Retinal pigment epithelial cell (primary cell): ENCODE results near the gene MT1B.
A peak's percentile ranks its signal among the peaks of the same experiment; 100 is the strongest.

Source experiments
- DNase-seq: peaks from one replicate; pipeline ENCODE4 v3.0.0-alpha.2; 2010; ENCODE audit warnings: low read depth
- H3K4me3 ChIP-seq: 2 replicates; pipeline ENCODE4 v1.5.1; 2011; ENCODE audit warnings: mild to moderate bottlenecking, low read length, control low read depth, moderate library complexity
- CTCF ChIP-seq: conservative IDR thresholded peaks from 2 replicates; pipeline ENCODE4 v1.5.1; 2011; ENCODE audit warnings: low read depth, low read length, control low read depth, inconsistent platforms

Gene MT1B

DNA sequence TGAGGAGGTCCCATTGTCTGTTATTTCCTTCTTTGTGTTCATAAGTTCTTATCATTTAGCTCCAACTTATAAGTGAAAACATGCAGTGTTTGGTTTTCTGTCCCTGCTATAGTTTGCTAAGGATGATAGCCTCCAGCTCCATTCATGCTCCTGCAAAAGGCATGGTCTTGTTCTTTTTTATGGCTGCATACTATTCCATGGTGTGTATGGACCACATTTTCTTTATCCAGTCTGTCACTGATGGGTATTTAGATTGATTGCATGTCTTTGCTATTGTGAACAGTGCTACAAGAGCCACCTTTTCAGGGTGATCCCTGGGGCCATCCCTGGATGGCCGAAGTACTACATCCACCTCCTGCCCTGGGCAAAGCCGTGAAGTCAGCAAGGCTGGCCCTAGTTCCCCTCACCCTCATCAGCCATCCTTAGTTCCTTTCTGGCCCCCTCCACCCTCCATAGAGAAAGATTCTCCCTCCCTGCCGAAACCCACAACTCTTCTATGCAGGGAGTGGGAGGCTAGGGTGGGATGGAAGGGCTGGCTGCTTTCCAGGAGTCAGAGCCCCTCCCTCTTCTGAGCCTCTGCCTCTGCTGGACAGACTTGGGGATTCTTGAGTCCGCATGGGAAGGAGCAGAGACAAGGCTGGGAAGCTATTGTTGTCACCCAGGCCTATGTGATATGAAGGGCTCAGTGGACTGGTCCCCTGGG is 38.9 kb downstream of the MT1B start:
- no peak for TF ChIP-seq CTCF
- DNase-seq, result no peak
- no peak overlapping the region for H3K4me3 ChIP-seq

- no peak for TF ChIP-seq CTCF
- no peak overlapping the region for H3K4me3 ChIP-seq
- peak; percentile 41 for DNase-seq
Measured at GRCh38 chr16:56691885-56692284, 40.2 kb downstream of the MT1B start.

DNA sequence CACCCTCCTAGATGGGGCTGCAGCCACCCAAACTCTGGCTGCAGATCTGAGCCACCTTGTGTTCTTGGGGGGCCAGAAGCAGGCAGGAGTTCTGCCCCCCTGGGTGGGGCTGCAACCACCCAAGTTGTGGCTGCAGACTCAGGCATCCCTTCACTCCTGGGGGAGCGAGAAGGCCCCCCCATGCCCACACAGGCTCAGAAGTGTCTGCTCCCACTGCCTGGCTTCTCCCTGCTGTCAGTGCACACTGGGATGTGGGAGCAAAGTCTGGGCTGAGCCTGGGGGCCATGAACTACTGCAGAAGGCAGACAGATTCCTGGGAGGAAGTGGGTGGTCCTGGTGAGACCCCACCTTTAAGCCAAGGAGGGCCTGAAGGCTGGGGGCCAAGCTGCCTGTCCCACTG is 43.6 kb downstream of the MT1B start:
- TF ChIP-seq CTCF, result no peak
- H3K4me3 ChIP-seq, result no peak overlapping the region
- DNase-seq, result no peak

DNA sequence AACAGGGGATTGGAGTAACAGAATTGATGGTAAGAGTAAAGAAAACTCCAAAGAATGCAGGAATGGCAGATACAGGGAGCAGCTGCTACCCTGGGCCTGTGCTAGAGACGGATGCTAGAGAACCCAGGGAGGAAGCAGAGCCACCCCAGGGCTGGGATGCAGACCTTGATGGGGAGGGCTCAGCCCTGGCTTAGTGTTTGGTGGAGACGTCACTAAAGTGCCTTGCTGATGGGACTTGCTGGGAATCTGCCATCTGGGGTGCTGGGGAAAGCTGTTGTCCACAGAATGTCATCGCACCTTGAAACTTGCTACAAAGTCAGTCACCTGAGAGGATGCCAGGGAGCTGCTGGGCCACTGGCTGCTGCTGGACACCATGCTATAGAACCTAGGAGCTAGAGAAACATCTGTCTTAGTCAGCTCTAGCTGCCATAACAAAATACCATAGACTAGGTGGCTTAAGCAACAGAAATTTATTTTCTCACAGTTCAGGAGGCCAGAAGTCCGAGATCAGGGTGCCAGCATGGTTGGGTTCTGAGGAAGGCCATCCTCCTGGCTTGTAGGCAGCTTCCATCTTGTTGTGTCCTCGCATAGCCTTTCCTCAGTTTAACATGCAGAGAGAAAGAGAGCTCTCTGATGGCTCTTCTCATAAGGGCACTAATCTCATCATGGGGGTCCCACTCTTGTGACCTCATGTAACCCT is 45.9 kb downstream of the MT1B start:
- no peak for DNase-seq
- TF ChIP-seq CTCF, result no peak
- H3K4me3 ChIP-seq, result no peak overlapping the region

DNA sequence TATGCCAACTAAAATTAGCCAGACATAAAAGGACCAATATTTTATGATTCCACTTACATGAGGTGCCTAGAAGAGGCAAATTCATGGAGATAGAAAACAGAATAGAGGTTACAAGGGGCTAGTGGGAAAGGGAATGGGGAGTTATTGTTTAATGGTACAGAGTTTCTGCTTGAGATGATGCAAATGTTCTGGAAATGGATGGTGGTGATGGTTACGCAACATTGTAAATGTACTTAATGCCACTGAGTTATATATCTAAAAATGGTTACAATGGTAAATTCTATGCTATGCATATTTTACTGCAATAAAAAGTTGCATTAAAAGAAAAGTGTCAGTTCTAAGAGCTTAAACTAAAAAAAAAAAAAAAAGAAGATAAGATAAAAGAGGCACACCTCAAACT is 48.5 kb downstream of the MT1B start:
- no peak for DNase-seq
- no peak for TF ChIP-seq CTCF
- no peak overlapping the region for H3K4me3 ChIP-seq

DNA sequence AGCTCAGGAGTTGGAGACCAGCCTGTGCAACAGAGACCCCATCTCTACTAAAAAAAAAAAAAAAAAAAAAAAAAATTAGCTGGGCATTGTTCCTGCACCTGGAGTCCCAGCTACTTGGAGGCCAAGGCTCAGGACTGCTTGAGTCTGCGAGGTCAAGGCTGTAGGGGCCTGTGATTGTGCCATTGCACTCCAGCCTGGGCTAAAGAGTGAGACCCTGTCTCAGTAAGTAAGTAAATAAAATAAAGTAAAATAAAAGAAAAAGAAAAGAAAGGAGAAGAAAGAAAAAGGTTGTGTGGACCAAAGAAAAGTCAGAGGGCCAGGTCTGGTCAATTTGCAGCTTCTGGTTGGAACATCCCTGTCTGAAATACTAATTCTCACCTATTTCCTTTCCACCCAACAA is 48.9 kb downstream of the MT1B start:
- no peak for DNase-seq
- H3K4me3 ChIP-seq, result no peak overlapping the region
- TF ChIP-seq CTCF, result no peak

GRCh38 chr16:56701534-56701933 is 49.8 kb downstream of the MT1B start:
- H3K4me3 ChIP-seq, result no peak overlapping the region
- no peak for DNase-seq
- no peak for TF ChIP-seq CTCF
